C4-2B (cell line): ENCODE results near the gene RHPN2.

Experiments used
- CTCF ChIP-seq: fragments of 450-650 bp; conservative IDR thresholded peaks from 2 replicates; pipeline ENCODE4 v1.5.1; 2017; ENCODE audit warnings: mild to moderate bottlenecking
- ZFX ChIP-seq: fragments of 450-650 bp; IDR thresholded peaks from 2 replicates; pipeline ENCODE4 v1.6.1; 2017

- TF ChIP-seq CTCF (no peak), ZFX (no peak)
Observed at GRCh38 chr19:33094436-33095067, 29.9 kb upstream of the RHPN2 start.
